Measurements from ENCODE around the gene PSME3.

DNA sequence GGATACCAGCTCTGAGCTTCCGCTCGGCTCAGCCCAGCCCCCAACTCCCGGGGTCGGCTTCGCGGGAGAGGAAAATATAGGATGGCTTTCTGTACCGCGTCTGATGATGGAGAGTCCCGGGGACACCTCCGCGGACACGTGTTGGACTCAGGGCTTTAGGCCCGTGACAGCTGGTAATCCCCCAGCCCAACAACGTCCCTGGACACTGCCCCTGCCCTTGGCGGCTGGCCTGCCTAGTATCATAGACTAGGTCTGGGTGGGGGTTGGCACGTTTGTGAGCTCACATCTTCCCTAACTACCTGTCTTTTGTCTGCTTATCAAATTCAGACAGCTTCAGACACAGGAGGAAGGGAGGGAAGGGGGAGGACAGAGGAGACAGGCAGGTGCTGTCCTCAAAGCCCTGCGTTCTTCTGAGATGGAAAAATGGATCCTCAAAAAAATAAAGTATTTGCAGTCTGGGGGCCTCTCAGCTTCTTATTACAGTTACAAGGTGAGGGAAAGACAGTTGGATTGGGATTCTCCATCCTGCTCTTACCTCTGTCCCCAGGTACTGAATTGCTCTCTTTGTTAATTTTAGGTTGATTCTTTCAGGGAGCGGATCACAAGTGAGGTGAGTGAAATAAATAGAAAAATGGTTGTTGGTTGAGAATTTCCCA, 698 bp downstream of the PSME3 start:
- TF ChIP-seq GATA2 (IDR thresholded peaks at IDR 0.05; ENCODE audit: low read depth, low read length) (no peak), GATA3 (IDR thresholded peaks at IDR 0.05; ENCODE audit: low read depth, low read length) (no peak)
